DMS153 treated with DMSO at 0.1 percent for 48 hours (cell line): Measurements from ENCODE around the gene EPHA10.

Experiments
- DNase-seq: peaks from one replicate; lab custom pipeline; 2025; ENCODE audit not compliant: unreplicated experiment; lab: John Stamatoyannopoulos, UW

The EPHA10 gene

GRCh38 chr1:37734629-37735591 lies 30.0 kb downstream of the EPHA10 start:
- no peak for DNase-seq

- no peak for DNase-seq
Observed at GRCh38 chr1:37732111-37732780, 32.7 kb downstream of the EPHA10 start.

GRCh38 chr1:37731312-37732019 lies 33.5 kb downstream of the EPHA10 start:
- no peak for DNase-seq

- no peak for DNase-seq
Observed at GRCh38 chr1:37730376-37730775, 34.5 kb downstream of the EPHA10 start.

- DNase-seq = no peak
Observed at GRCh38 chr1:37728416-37728815, 36.5 kb downstream of the EPHA10 start.

- DNase-seq = no peak
Observed at GRCh38 chr1:37726751-37727585, 38.0 kb downstream of the EPHA10 start.

DNA sequence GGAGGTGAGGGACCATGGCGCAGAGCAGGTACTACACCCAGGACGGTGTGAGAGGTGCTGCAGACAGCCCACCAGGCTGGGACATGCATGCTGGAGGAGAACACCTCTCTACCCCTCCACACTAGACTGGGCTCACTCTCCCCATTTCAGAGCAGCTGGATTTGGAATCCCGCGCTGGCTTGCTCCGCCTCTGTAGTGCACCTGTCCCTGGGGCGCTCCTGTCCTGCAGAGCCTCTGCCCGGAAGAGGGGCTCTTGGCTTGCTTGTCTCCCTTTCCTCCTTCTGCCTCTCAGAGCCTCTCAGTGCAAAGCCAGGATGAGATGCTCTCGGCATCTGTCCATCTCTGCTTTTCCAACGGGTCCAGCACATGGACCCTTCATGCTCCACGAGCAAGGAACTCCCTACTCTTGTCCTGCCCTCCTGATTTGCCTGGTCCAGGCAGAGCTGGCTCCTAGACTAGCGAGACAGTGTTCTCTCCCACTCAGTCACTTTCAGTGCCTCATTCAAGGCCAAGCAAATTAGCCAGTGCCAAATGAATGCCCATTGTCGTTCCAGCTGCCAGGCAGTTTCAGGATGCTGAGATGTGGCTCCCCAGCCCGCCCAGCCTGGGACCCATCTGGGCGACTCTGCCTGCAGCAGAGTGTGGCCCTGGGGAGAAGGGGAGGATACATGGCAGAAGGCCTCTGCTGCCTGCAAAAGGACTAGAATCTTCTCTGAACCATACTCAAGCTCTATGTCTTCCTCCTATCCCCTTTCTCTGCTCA lies 38.9 kb downstream of the EPHA10 start:
- DNase-seq = no peak

DNA sequence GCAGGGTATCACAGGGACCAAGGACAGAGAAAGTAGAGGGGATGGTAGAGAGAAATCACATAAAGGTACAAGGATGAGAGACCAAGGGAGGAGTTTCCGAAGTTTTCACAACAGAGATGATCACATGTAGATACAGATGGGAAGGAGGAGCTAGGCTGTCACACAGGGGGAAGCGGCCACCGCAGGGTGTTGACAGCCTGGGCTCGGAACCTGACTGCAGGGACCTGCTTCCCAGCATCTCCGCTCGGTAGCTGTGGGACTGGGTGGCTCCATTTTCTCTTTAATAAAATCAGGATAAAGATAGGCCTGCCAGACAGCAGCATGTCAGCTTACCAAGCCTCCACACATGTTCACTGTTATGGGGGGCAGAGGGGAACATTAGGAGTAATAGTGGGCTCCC lies 40.3 kb downstream of the EPHA10 start:
- no peak for DNase-seq

DNA sequence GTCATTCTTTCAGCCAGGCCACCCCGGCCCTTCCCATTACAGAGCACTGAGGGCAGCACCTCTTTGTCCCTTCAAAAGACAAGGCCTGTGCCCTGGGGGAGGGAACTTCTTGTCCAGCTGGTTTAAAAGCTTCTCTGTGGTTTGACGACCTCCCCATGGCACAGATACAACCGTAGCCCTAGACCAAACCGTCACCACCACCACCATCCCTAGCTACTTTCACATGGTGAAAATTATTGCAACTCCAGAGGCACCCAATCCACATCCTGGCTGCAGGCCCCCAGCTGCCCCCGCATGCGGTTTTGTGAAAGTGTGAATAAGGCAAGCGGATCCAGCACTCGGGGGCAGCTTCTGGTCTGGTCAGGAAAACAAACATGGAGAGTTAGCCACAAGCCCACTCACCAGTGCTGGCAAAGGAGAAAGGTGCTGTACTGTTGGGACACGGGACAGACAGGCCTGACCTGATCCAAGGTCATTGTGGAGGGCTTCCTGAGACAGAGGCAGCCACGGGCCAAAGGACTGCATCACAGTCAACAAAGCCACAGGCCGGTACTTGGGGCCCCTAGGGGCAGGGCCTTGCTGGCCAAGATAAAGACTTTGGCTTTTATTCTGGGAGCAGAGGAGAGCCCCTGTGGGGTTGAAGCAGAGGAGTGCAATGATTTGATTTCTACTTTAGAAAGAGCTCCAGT lies 41.4 kb downstream of the EPHA10 start:
- no peak for DNase-seq

DNA sequence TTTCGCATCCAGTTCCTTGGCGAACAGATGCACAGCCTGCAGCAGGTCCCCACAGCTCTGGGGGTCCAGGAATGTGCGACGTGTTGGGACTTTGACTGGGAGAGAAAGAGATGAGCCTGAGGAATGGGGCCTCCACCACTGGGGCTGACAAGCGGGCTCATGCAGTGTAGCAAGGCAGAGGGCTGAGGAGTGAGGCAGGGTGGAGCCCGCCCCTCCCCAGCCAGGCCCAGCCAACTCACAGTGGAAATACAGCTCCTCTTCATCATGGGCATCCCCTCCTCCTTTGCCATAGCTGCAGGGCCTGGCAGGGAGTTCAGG lies 41.9 kb downstream of the EPHA10 start:
- no peak for DNase-seq

DNA sequence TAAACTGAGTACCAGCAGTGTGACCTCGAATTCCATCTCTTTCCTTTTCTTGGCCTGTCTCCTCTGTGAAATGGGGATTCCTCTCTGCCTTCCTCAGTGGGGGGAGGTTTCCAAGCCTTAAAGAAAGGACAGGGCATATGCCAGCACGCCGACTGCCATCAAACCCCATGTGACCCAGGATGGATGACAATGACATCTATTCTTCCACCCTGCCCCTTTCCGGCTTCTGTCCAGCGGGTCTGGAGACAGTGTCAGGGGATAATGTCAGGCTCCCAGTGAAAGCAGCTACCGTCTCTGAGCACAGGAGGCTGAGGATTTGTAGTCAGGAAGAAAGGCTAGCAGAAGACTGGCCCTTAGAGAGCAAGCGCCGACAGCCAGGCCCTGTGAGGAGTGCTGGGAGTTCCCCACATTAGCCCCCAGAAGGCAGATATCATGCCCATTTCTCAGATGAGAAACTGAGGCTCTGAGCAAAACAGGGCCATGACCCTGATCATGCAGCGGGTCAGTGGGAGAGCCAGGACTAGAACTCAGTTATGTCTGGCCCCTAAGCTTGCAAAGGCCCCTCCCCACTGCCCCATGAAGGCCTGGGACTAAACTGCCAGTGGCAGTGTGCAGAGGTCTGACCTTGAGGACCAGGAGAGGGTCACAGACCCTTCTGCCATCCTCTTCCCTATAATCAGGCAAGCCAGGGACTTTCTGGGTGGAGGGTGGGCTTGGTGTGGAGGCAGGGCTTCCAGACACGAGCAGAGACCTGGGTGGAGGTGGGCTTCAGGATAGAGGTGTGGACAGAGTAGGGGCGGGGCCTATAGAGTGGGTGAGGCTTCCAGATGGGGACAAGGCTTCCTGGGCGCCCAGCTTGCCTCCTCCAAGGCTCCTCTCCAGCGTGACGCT lies 42.5 kb downstream of the EPHA10 start:
- no peak for DNase-seq

- no peak for DNase-seq
Observed at GRCh38 chr1:37721565-37721964, 43.4 kb downstream of the EPHA10 start.

DNA sequence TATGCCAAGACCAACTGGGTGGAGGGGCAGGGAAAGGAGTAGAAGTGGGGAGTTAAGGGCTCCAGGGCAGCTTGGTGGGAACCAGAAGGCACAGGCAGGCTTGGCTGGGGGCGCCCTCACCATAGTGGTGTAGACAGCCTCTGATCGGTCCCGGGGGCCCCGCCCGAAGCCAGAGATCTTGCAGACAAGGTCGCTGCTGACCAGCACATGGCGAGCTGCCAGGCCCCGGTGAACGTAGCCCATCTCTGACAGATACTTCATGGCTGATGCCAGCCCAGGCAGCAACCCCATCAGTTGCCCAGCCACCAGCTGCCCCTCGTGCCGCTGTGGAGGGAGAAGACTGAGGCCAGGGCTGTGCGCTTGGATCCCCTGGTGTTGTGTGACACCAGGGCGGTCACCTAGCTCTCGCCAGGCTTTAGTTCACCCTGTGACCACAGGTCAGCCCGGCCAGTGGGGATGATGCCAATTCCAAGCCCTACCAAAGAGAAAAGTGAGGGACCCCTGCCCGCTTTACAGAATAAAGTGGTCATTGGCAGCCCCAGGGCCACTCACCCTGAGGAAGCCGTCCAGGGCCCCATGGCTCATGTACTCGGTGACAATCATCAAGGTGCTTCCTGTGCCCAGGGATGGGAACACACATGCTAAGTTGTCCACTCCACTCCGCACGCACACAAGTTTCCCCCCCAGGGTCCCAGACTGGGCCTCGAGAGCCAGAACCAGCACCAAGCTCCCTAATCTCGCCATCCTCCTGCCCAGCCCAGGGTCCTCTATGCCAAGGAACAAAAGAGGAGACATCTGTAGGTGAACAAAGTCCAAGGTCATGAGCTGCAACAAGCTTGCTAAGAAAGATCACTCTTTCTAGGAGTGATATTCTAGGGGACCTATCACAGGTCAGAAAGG lies 44.4 kb downstream of the EPHA10 start:
- DNase-seq = no peak

GRCh38 chr1:37719572-37720195 lies 45.2 kb downstream of the EPHA10 start:
- DNase-seq = no peak

GRCh38 chr1:37718901-37719571 lies 45.9 kb downstream of the EPHA10 start:
- DNase-seq = no peak

GRCh38 chr1:37718181-37718900 lies 46.6 kb downstream of the EPHA10 start:
- no peak for DNase-seq
